GM12878 (cell line): ENCODE results near the gene POU2F1. TPM values are rescaled to one million over a fixed set of nuclear protein-coding genes. Genes with fewer than 3 reads are reported as not detected.

Experiments used
- ATAC-seq: fragments of 200-7000 bp; cut with Tn5 transposase; 3 replicates; pipeline ENCODE4 v1.9.1; 2020; ENCODE audit warnings: mild to moderate bottlenecking, moderate library complexity
- BruUV-seq: library from RNA; stranded (reverse); fragments of 400-500 nt; replicated peaks from 2 replicates; lab custom pipeline; 2021; lab: Mats Ljungman, UMichigan
- CTCF ChIA-PET: fragments of 300-600 bp; sonication (Branson Sonifier 250); formaldehyde crosslinking; extraction: SDS; loops from one replicate; lab custom pipeline; 2021; ENCODE audit warnings: inconsistent platforms; lab: Yijun Ruan, JAX
- POLR2A ChIA-PET: fragments of 350-600 bp; formaldehyde crosslinking; extraction: SDS; loops from one replicate; lab custom pipeline; 2021; ENCODE audit warnings: inconsistent platforms; lab: Charles Lee
- RAD21 ChIA-PET: fragments of 300-600 bp; sonication (Branson Sonifier 250); formaldehyde crosslinking; loops from one replicate; lab custom pipeline; 2023; ENCODE audit warnings: antibody characterized with exemption; ENCODE audit not compliant: unreplicated experiment; lab: Charles Lee
- SMC1A ChIA-PET: fragments of 300-600 bp; sonication (Branson Sonifier 250); formaldehyde crosslinking; loops from one replicate; lab custom pipeline; 2023; ENCODE audit not compliant: unreplicated experiment, uncharacterized antibody; lab: Charles Lee
- DNase-seq: peaks from one replicate; pipeline ENCODE4 v3.0.0-alpha.2; 2011; ENCODE audit warnings: low read depth, low spot score
- FAIRE-seq: peaks from 3 replicates; lab custom pipeline; 2011; peaks lifted over from hg19 to GRCh38; lab: Jason Lieb, UNC
- H2AFZ ChIP-seq: 2 replicates; pipeline ENCODE4 v1.6.0; 2011; ENCODE audit warnings: low read depth, low read length, control low read depth; ENCODE audit not compliant: control insufficient read depth
- H3K27ac ChIP-seq: 2 replicates; pipeline ENCODE4 v1.5.1; 2011; ENCODE audit warnings: control low read depth; ENCODE audit not compliant: control insufficient read depth, insufficient read depth
- H3K27me3 ChIP-seq, 2 experiments: replicated peaks in 1 of 2; 2 replicates each; pipeline versions ENCODE4 v1.6.0 to v1.6.1; 2011; ENCODE audit warnings: low read length in 1 of 2; ENCODE audit not compliant: control insufficient read depth in 2 of 2, insufficient read depth in 2 of 2
- H3K36me3 ChIP-seq, 2 experiments: 2 replicates each; pipeline ENCODE4 v1.5.1; 2011; ENCODE audit warnings: low read length in 1 of 2; ENCODE audit not compliant: control insufficient read depth in 2 of 2, insufficient read depth in 2 of 2
- H3K4me1 ChIP-seq: 2 replicates; pipeline ENCODE4 v1.6.1; 2011; ENCODE audit warnings: mild to moderate bottlenecking, low read length, moderate library complexity, mixed read lengths; ENCODE audit not compliant: control insufficient read depth, insufficient read depth
- H3K4me2 ChIP-seq: 2 replicates; pipeline ENCODE4 v1.6.0; 2011; ENCODE audit warnings: control low read depth; ENCODE audit not compliant: control insufficient read depth, insufficient read depth
- H3K4me3 ChIP-seq: fragments of 200-600 bp; sonication (generic); 2 replicates; pipeline ENCODE4 v1.5.1; 2016
- H3K79me2 ChIP-seq: 2 replicates; pipeline ENCODE4 v1.6.0; 2011; ENCODE audit warnings: low read length; ENCODE audit not compliant: control insufficient read depth, insufficient read depth
- H3K9ac ChIP-seq: 2 replicates; pipeline ENCODE4 v1.8.0; 2011; ENCODE audit warnings: low read length, control low read depth, mixed read lengths; ENCODE audit not compliant: control insufficient read depth, insufficient read depth
- H3K9me3 ChIP-seq: replicated peaks from 3 replicates; pipeline ENCODE4 v1.5.1; 2011; ENCODE audit warnings: mild to moderate bottlenecking, low read length; ENCODE audit not compliant: control insufficient read depth, insufficient read depth
- H4K20me1 ChIP-seq: 2 replicates; pipeline ENCODE4 v1.6.0; 2011; ENCODE audit not compliant: control insufficient read depth, insufficient read depth
- BHLHE40 ChIP-seq, 2 experiments: fragments of 450-650 bp in 1 of 2; IDR thresholded peaks; 2 replicates each; pipeline ENCODE4 v1.6.1; 2011 to 2017; ENCODE audit warnings: low read depth in 2 of 2, borderline replicate concordance in 1 of 2, improper control_type of control experiment in 1 of 2, low read length in 1 of 2, mild to moderate bottlenecking in 1 of 2
- CBX3 ChIP-seq: fragments of 200-600 bp; sonication (generic); IDR thresholded peaks from 2 replicates; pipeline ENCODE4 v1.6.1; 2016; ENCODE audit warnings: low read depth, borderline replicate concordance
- WGBS: methylation state at CpG from one replicate; pipeline ENCODE4 v1.1.6; 2016; ENCODE audit warnings: low lambda C conversion rate; ENCODE audit not compliant: insufficient replicate concordance, insufficient coverage; ENCODE audit errors: missing lambda C conversion rate; 5-methylcytosine and 5-hydroxymethylcytosine counted together
- in situ Hi-C: fragments of 300-500 bp; cut with MboI; formaldehyde crosslinking; loops from 9 replicates; pipeline ENCODE4 v1.14.3; 2018; ENCODE audit warnings: mixed read lengths
- intact Hi-C: fragments of 100-400 bp; cut with micrococcal nuclease; formaldehyde crosslinking; loops from one replicate; pipeline ENCODE4 v1.14.2; 2022; ENCODE audit not compliant: unreplicated experiment
- polyA plus RNA-seq, 11 experiments: library from polyadenylated mRNA; depleted of rRNA in 4 of 11; unstranded in 6 of 11; stranded (reverse) in 5 of 11; fragments of >200 nt; fragmentation: Nextera tagmentation in 4 of 11; fragmentation: Illumina TruSeq in 1 of 11; extraction: Ambion mirVana in 4 of 11; extraction: Trizol in 1 of 11; gene quantifications; 1 replicate in 1 of 11; 2 replicates in 10 of 11; pipeline versions ENCODE4 v1.2.1 to v1.2.3, GENCODE V29; 2011 to 2016; ENCODE audit warnings: inconsistent platforms in 2 of 11, missing spikeins in 2 of 11, low read depth in 1 of 11
- total RNA-seq, 4 experiments: library from RNA; depleted of rRNA in 3 of 4; stranded (reverse); fragments of >200 nt in 3 of 4; fragmentation: Illumina TruSeq in 1 of 4; extraction: Trizol in 1 of 4; gene quantifications; 2 replicates each; pipeline versions ENCODE4 v1.2.1 to v1.2.3, GENCODE V29; 2013 to 2021
- TF ChIP-seq, protein P1 (sequence below): fragments of 150-350 bp; IDR thresholded peaks from 2 replicates; pipeline ENCODE4 v1.6.1; 2014; ENCODE audit warnings: mild to moderate bottlenecking, low read depth, low read length
- TF ChIP-seq, protein P2 (sequence below): IDR thresholded peaks from 2 replicates; pipeline ENCODE4 v1.6.1; 2011; ENCODE audit warnings: low read depth, low read length, improper control_type of control experiment, borderline replicate concordance

Gene POU2F1
- total and polyA plus RNA-seq, 10 of the 15 experiments (the other 5 are each of a cell fraction or from before 2014, with no cell fraction given) = 2.5 to 21.7 (median 12.5) TPM

DNA sequence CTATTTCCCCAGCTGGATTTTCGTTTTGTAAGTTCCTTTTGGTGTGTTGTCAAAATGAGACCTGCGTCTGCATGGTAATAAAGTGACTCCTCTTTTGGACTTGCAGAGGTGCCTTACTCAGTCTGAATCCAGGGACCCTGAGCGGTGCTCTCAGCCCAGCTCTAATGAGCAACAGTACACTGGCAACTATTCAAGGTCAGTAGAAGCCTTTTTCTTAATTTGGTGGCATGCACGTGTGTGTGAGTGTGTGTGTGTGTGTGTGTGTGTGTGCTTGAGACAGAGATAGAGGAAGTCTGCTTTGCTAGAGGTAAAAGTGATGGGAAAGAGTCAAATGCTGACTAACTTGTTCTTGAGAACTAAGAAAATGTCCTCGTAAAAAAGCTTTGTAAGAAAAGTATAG is 192.2 kb downstream of the POU2F1 start:
- no peaks in the 10 kb centered on the region for H3K27me3 ChIP-seq
- CTCF ChIA-PET = interaction anchor here (1.1 to 1.6 kb wide), 5 partner anchors 8 to 145 kb away, joined by 3 to 4 read pairs (median 3); no protein-coding TSS in a partner anchor
- TF ChIP-seq, protein P1, sequence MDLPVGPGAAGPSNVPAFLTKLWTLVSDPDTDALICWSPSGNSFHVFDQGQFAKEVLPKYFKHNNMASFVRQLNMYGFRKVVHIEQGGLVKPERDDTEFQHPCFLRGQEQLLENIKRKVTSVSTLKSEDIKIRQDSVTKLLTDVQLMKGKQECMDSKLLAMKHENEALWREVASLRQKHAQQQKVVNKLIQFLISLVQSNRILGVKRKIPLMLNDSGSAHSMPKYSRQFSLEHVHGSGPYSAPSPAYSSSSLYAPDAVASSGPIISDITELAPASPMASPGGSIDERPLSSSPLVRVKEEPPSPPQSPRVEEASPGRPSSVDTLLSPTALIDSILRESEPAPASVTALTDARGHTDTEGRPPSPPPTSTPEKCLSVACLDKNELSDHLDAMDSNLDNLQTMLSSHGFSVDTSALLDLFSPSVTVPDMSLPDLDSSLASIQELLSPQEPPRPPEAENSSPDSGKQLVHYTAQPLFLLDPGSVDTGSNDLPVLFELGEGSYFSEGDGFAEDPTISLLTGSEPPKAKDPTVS = no peak
- TF ChIP-seq BHLHE40 (IDR thresholded peaks at IDR 0.05; ENCODE audit: borderline replicate concordance in 1 of 2, low read depth in 2 of 2, low read length in 1 of 2) = peak in 1 of 2 experiments; percentile 14; a peak in 1 of 4 replicates
- H3K9ac ChIP-seq = no peak overlapping the region
- H3K4me1 ChIP-seq = no peaks in the 10 kb centered on the region
- no peak overlapping the region for H3K27ac ChIP-seq
- H3K4me3 ChIP-seq = no peak overlapping the region
- WGBS = 24% methylated on average over 5 of the region's 5 CpGs
- SMC1A ChIA-PET = interaction anchor here (0.6 to 1.6 kb wide), 5 partner anchors 11 to 144 kb away, joined by 3 to 7 read pairs (median 5); no protein-coding TSS in a partner anchor
- no peaks in the 10 kb centered on the region for H3K79me2 ChIP-seq
- in situ Hi-C loops = no loop called here
- H3K4me2 ChIP-seq = no peak overlapping the region
- intact Hi-C loops = no loop called here
- FAIRE-seq (no peak), ATAC-seq (no peak), DNase-seq (no peak)
- H2AFZ ChIP-seq = no peak overlapping the region
- RAD21 ChIA-PET = interaction anchor here (1.2 to 1.4 kb wide), 2 partner anchors 11 to 145 kb away, joined by 3 to 8 read pairs; no protein-coding TSS in a partner anchor
- H3K9me3 ChIP-seq = no peaks in the 10 kb centered on the region
- H4K20me1 ChIP-seq = no peaks in the 10 kb centered on the region
- H3K36me3 ChIP-seq = peaks cover 10 to 11% of the 10 kb centered on the region in 2 experiments; a peak in 3 of 4 replicates
- POLR2A ChIA-PET = no interaction called here
- BruUV-seq = no TSS peak

DNA sequence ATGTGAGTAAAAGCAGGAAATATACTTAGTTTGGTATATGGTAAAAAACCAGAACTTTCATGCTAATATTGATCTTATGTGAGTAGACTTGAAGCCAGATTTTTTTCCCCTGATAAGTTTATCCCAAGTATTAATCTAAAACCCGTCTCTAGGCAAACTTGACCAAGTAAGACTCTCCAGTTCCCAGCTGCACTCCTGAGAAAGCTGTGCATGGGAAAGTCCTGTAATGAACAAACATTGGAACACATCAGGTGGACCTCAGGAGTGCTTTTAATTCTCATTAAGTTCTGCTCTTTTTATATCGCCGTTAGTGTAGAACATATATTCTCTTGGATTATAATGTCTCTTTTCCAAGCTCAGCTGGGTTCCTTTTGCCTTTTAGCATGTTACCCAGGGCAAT is 192.6 kb downstream of the POU2F1 start:
- in situ Hi-C loops = no loop called here
- H3K9ac ChIP-seq = no peak overlapping the region
- H3K27me3 ChIP-seq = no peaks in the 10 kb centered on the region
- no peak overlapping the region for H3K27ac ChIP-seq
- no peaks in the 10 kb centered on the region for H3K4me1 ChIP-seq
- SMC1A ChIA-PET = interaction anchor here (0.6 to 1.6 kb wide), 6 partner anchors 11 to 145 kb away, joined by 3 to 7 read pairs (median 4); no protein-coding TSS in a partner anchor
- no peaks in the 10 kb centered on the region for H3K9me3 ChIP-seq
- no peaks in the 10 kb centered on the region for H4K20me1 ChIP-seq
- H3K4me2 ChIP-seq = no peak overlapping the region
- CTCF ChIA-PET = interaction anchor here (1.1 to 1.6 kb wide), 5 partner anchors 9 to 145 kb away, joined by 3 to 4 read pairs (median 3); no protein-coding TSS in a partner anchor
- RAD21 ChIA-PET = interaction anchor here (1.2 to 1.4 kb wide), 2 partner anchors 11 to 145 kb away, joined by 3 to 8 read pairs; no protein-coding TSS in a partner anchor
- 98% methylated on average over 3 of the region's 3 CpGs for WGBS
- DNase-seq (no peak), FAIRE-seq (no peak), ATAC-seq (no peak)
- H3K36me3 ChIP-seq = peaks cover 10 to 11% of the 10 kb centered on the region in 2 experiments; a peak in 3 of 4 replicates
- intact Hi-C loops = no loop called here
- BruUV-seq = no TSS peak
- no peak overlapping the region for H2AFZ ChIP-seq
- TF ChIP-seq, protein P2, sequence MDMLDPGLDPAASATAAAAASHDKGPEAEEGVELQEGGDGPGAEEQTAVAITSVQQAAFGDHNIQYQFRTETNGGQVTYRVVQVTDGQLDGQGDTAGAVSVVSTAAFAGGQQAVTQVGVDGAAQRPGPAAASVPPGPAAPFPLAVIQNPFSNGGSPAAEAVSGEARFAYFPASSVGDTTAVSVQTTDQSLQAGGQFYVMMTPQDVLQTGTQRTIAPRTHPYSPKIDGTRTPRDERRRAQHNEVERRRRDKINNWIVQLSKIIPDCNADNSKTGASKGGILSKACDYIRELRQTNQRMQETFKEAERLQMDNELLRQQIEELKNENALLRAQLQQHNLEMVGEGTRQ = no peak
- TF ChIP-seq CBX3 = no peak
- H3K4me3 ChIP-seq = no peak overlapping the region
- POLR2A ChIA-PET = no interaction called here
- no peaks in the 10 kb centered on the region for H3K79me2 ChIP-seq
